Smooth muscle cell (in vitro differentiated cells): ENCODE measurements around the gene CD83. TPM values are rescaled to one million over a fixed set of nuclear protein-coding genes. Genes with fewer than 3 reads are reported as not detected.
A peak's percentile ranks its signal among the peaks of the same experiment; 100 is the strongest.

Experiments used
- DNase-seq: peaks from one replicate; lab custom pipeline; 2025; ENCODE audit not compliant: unreplicated experiment; lab: John Stamatoyannopoulos, UW
- H2AFZ ChIP-seq: fragments of 200-600 bp; sonication (generic); 2 replicates; pipeline ENCODE4 v1.6.0; 2016; ENCODE audit warnings: antibody characterized with exemption, low read depth, mild to moderate bottlenecking
- H3F3A ChIP-seq: fragments of 200-600 bp; sonication (generic); 2 replicates; pipeline ENCODE4 v1.6.0; 2017; ENCODE audit warnings: antibody characterized with exemption, low read depth
- H3K27ac ChIP-seq: fragments of 200-600 bp; sonication (generic); 2 replicates; pipeline ENCODE4 v1.5.1; 2016; ENCODE audit warnings: low read depth, mild to moderate bottlenecking
- H3K27me3 ChIP-seq: fragments of 200-600 bp; sonication (generic); 2 replicates; pipeline ENCODE4 v1.6.1; 2016; ENCODE audit warnings: low read depth, mild to moderate bottlenecking
- H3K36me3 ChIP-seq: fragments of 200-600 bp; sonication (generic); 2 replicates; pipeline ENCODE4 v1.5.1; 2016; ENCODE audit warnings: low read depth
- H3K4me1 ChIP-seq: fragments of 200-600 bp; sonication (generic); 2 replicates; pipeline ENCODE4 v1.5.1; 2016; ENCODE audit warnings: low read depth
- H3K4me2 ChIP-seq: fragments of 200-600 bp; sonication (generic); 2 replicates; pipeline ENCODE4 v1.6.0; 2016; ENCODE audit warnings: mild to moderate bottlenecking
- H3K4me3 ChIP-seq: fragments of 200-600 bp; sonication (generic); 2 replicates; pipeline ENCODE4 v1.5.1; 2016; ENCODE audit warnings: mild to moderate bottlenecking
- H3K79me2 ChIP-seq: fragments of 200-600 bp; sonication (generic); 2 replicates; pipeline ENCODE4 v1.6.0; 2016; ENCODE audit warnings: low read depth, mild to moderate bottlenecking
- H3K9ac ChIP-seq: fragments of 200-600 bp; sonication (generic); 2 replicates; pipeline ENCODE4 v1.6.0; 2016; ENCODE audit warnings: low read depth
- H3K9me3 ChIP-seq: fragments of 200-600 bp; sonication (generic); replicated peaks from 2 replicates; pipeline ENCODE4 v1.5.1; 2016; ENCODE audit warnings: low read depth
- H4K20me1 ChIP-seq: fragments of 200-600 bp; sonication (generic); 2 replicates; pipeline ENCODE4 v1.6.0; 2016; ENCODE audit warnings: low read depth
- WGBS: methylation state at CpG from one replicate; pipeline ENCODE4 v1.1.7; 2016; ENCODE audit warnings: low lambda C conversion rate; 5-methylcytosine and 5-hydroxymethylcytosine counted together
- polyA plus RNA-seq: library from polyadenylated mRNA; unstranded; fragments of >200 nt; fragmentation: Nextera tagmentation; extraction: Ambion mirVana; gene quantifications from 2 replicates; pipeline ENCODE4 v1.2.1, GENCODE V29; 2016
- total RNA-seq: library from RNA; depleted of rRNA; stranded (reverse); fragments of >200 nt; gene quantifications from 2 replicates; pipeline ENCODE4 v1.2.3, GENCODE V29; 2014
- TF ChIP-seq, protein P1 (sequence below): fragments of 200-600 bp; sonication (generic); IDR thresholded peaks from 2 replicates; pipeline ENCODE4 v1.5.1; 2017; ENCODE audit warnings: borderline replicate concordance, mild to moderate bottlenecking, antibody characterized with exemption; ENCODE audit not compliant: insufficient read depth, poor library complexity, severe bottlenecking

CD83 gene
- total and polyA plus RNA-seq, 2 experiments from 2014 or later: 2.3 to 4.0 TPM

GRCh38 chr6:14077193-14077867 lies 40.2 kb upstream of the CD83 start:
- Histone ChIP-seq H4K20me1 (no peaks in the 10 kb centered on the region), H3K79me2 (no peaks in the 10 kb centered on the region), H3K4me1 (peaks cover 13% of the 10 kb centered on the region), H3K36me3 (no peaks in the 10 kb centered on the region), H2AFZ (no peak overlapping the region), H3F3A (peaks cover 10% of the 10 kb centered on the region), H3K4me3 (no peak overlapping the region), H3K9ac (no peak overlapping the region), H3K27ac (no peak overlapping the region), H3K27me3 (no peaks in the 10 kb centered on the region), H3K9me3 (no peaks in the 10 kb centered on the region), H3K4me2 (no peak overlapping the region)
- WGBS: 88% methylated on average over 4 of the region's 4 CpGs
- TF ChIP-seq, protein P1, sequence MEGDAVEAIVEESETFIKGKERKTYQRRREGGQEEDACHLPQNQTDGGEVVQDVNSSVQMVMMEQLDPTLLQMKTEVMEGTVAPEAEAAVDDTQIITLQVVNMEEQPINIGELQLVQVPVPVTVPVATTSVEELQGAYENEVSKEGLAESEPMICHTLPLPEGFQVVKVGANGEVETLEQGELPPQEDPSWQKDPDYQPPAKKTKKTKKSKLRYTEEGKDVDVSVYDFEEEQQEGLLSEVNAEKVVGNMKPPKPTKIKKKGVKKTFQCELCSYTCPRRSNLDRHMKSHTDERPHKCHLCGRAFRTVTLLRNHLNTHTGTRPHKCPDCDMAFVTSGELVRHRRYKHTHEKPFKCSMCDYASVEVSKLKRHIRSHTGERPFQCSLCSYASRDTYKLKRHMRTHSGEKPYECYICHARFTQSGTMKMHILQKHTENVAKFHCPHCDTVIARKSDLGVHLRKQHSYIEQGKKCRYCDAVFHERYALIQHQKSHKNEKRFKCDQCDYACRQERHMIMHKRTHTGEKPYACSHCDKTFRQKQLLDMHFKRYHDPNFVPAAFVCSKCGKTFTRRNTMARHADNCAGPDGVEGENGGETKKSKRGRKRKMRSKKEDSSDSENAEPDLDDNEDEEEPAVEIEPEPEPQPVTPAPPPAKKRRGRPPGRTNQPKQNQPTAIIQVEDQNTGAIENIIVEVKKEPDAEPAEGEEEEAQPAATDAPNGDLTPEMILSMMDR: no peak
- DNase-seq: no peak

GRCh38 chr6:14079433-14079832 lies 38.1 kb upstream of the CD83 start:
- H3K79me2 ChIP-seq: no peaks in the 10 kb centered on the region
- H3K9me3 ChIP-seq: no peaks in the 10 kb centered on the region
- no peaks in the 10 kb centered on the region for H3K36me3 ChIP-seq
- H2AFZ ChIP-seq: peak overlapping the region; percentile 4
- peaks cover 13% of the 10 kb centered on the region for H3K4me1 ChIP-seq
- H3K4me3 ChIP-seq: no peak overlapping the region
- H3K4me2 ChIP-seq: peak overlapping the region; percentile 60
- H4K20me1 ChIP-seq: no peaks in the 10 kb centered on the region
- H3K9ac ChIP-seq: no peak overlapping the region
- no peaks in the 10 kb centered on the region for H3K27me3 ChIP-seq
- WGBS: 17% methylated on average over 5 of the region's 5 CpGs
- peak overlapping the region; percentile 65 for H3K27ac ChIP-seq
- peaks cover 10% of the 10 kb centered on the region for H3F3A ChIP-seq
- no peak for DNase-seq
- TF ChIP-seq, protein P1: no peak

DNA sequence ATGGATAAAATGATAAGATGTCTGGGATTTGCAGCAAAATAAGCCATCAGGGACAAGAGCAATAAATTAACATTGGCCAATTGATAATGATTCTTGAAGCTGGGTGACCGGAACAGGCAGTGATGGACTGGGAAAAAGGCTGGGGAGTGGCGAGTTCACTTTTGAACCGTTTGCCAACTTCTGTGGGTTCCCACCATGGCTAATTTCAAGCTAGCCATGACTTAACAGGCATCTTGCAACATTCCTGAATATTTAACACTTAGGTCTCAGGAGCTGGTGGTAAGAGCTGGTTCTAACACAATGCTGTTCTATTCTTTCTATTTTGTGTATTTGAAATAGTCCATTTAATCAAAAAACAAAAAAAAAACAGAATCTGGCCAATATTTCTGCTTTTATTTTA lies 37.6 kb upstream of the CD83 start:
- Histone ChIP-seq H2AFZ (peak overlapping the region; percentile 4), H3K4me3 (no peak overlapping the region), H3K9me3 (no peaks in the 10 kb centered on the region), H3K4me2 (peak overlapping the region; percentile 60), H3K36me3 (no peaks in the 10 kb centered on the region), H3K79me2 (no peaks in the 10 kb centered on the region), H3F3A (peaks cover 10% of the 10 kb centered on the region), H3K9ac (peak overlapping the region; percentile 16), H3K4me1 (peaks cover 17% of the 10 kb centered on the region), H3K27me3 (no peaks in the 10 kb centered on the region), H3K27ac (peak overlapping the region; percentile 65), H4K20me1 (no peaks in the 10 kb centered on the region)
- 46% methylated on average over 3 of the region's 3 CpGs for WGBS
- TF ChIP-seq, protein P1: no peak
- no peak for DNase-seq

GRCh38 chr6:14081126-14081525 lies 36.4 kb upstream of the CD83 start:
- no peak overlapping the region for H3K9ac ChIP-seq
- no peaks in the 10 kb centered on the region for H3K27me3 ChIP-seq
- H3K27ac ChIP-seq: no peak overlapping the region
- H3K4me2 ChIP-seq: no peak overlapping the region
- H3K4me3 ChIP-seq: no peak overlapping the region
- H2AFZ ChIP-seq: no peak overlapping the region
- no peaks in the 10 kb centered on the region for H3K36me3 ChIP-seq
- H3K79me2 ChIP-seq: no peaks in the 10 kb centered on the region
- H3K9me3 ChIP-seq: no peaks in the 10 kb centered on the region
- WGBS: 91% methylated on average over 5 of the region's 5 CpGs
- peaks cover 10% of the 10 kb centered on the region for H3K4me1 ChIP-seq
- TF ChIP-seq, protein P1: no peak
- H4K20me1 ChIP-seq: no peaks in the 10 kb centered on the region
- DNase-seq: no peak
- peaks cover 5% of the 10 kb centered on the region for H3F3A ChIP-seq
